ENCODE measurements around the gene BAHCC1. TPM values are rescaled to one million over a fixed set of nuclear protein-coding genes. Genes with fewer than 3 reads are reported as not detected.
A peak's percentile ranks its signal among the peaks of the same experiment; 100 is the strongest.

The BAHCC1 gene
- total and polyA plus RNA-seq, 2 of the 8 experiments (the other 6 are each of a cell fraction or from before 2014, with no cell fraction given) = 0.26 to 0.58 TPM

DNA sequence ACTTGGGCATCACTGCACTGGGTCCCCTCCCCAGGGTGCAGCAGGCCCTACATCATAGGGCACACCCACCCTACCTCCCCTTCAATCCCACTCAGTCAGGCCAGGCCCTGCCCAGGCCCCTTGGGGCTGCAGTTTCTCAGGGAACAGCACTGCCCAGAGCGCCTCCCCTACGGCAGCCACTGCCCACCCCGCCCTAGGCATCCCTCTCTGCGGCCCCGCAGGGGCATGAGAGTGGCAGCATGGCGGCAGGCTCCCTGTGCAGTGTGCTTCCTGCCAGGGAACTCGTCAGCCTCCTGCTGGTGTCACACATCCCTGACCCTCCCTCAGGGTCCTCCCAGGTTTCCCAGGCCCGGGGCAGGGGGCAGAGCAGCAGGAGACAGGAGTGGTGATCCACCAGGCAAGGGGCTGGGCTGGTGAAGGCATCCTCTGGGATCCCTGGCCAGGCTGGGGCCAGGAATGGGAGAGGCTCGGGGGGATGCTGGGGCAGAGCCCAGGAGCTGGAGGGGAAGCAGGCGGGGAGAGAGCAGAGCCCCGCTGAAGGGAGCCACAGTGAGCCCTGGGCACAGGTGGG is 16.2 kb upstream of the BAHCC1 start:
- DNase-seq (ENCODE audit: low read depth in 1 of 2, low spot score in 2 of 2) (no peak), FAIRE-seq (no peak)
- no peak overlapping the region for H3K4me2 ChIP-seq (ENCODE audit: insufficient read depth in 1 of 2, low read depth in 2 of 2, low read length in 2 of 2)
- no peaks in the 10 kb centered on the region for H3K36me3 ChIP-seq (ENCODE audit: control insufficient read depth in 2 of 4, insufficient read depth in 4 of 4, low read length in 3 of 4)
- POLR2A ChIA-PET (ENCODE audit: partially characterized antibody) = no interaction called here
- H2BK5ac ChIP-seq (ENCODE audit: low read depth, low read length) = no peak overlapping the region
- no peaks in the 10 kb centered on the region for H3K79me1 ChIP-seq (ENCODE audit: low read depth, low read length)
- no peak overlapping the region for H3K4me3 ChIP-seq (ENCODE audit: extremely low read depth in 1 of 4, insufficient read depth in 2 of 4, low read depth in 3 of 4, low read length in 4 of 4)
- no peaks in the 10 kb centered on the region for H4K20me1 ChIP-seq (replicated peaks in 1 of 2; ENCODE audit: control insufficient read depth in 1 of 2, insufficient read depth in 2 of 2, low read length in 2 of 2)
- peak overlapping the region; percentile 80; the same call in 1 of the 2 replicates for H4K8ac ChIP-seq (ENCODE audit: extremely low read depth, insufficient read depth, low read length)
- no peaks in the 10 kb centered on the region for H3K23me2 ChIP-seq (ENCODE audit: low read depth, low read length)
- H2AFZ ChIP-seq (ENCODE audit: low read length) = no peak overlapping the region
- H4K5ac ChIP-seq (ENCODE audit: insufficient read length, low read depth, low read length) = no peak overlapping the region
- no peak overlapping the region for H3K18ac ChIP-seq (ENCODE audit: extremely low read depth, low read length)
- H3K27me3 ChIP-seq (replicated peaks in 1 of 4; ENCODE audit: control insufficient read depth in 3 of 4, extremely low read depth in 1 of 4, insufficient read depth in 3 of 4, low read length in 3 of 4) = peaks cover 0 to 14% (median 5%) of the 10 kb centered on the region in 4 experiments; a peak in 3 of 7 replicates
- no peaks in the 10 kb centered on the region; a peak in 1 of 7 replicates for H3K4me1 ChIP-seq (replicated peaks in 1 of 4; ENCODE audit: control insufficient read depth in 3 of 4, insufficient read depth in 4 of 4, low read length in 3 of 4)
- H3K4ac ChIP-seq (replicated peaks; ENCODE audit: insufficient read length, low read depth, low read length) = no peak overlapping the region
- H2BK120ac ChIP-seq (replicated peaks; ENCODE audit: low read depth, low read length) = no peak overlapping the region
- H3K56ac ChIP-seq (replicated peaks; ENCODE audit: insufficient read length, low read depth, low read length) = no peak overlapping the region
- CTCF ChIA-PET (ENCODE audit: partially characterized antibody) = interaction anchor here (0.8 to 1.0 kb wide), 2 partner anchors 56 to 67 kb away, joined by 3 read pairs; no protein-coding TSS in a partner anchor
- H3K27ac ChIP-seq (ENCODE audit: low read depth, low read length) = no peak overlapping the region
- 85% methylated on average over 4 of the region's 11 CpGs; no CpG with 5 or more reads in 1 of the 2 experiments for WGBS, 2 experiments (ENCODE audit: extremely low coverage in 1 of 2, insufficient coverage in 1 of 2, insufficient read length in 1 of 2, insufficient replicate concordance in 2 of 2, low coverage in 1 of 2, low lambda C conversion rate in 2 of 2, missing lambda C conversion rate in 1 of 2)
- 0 out of 2 replicates have a peak overlapping the region, but pooled peaks have one; percentile 72 for H2BK15ac ChIP-seq (ENCODE audit: low read length)
- H3K79me2 ChIP-seq (ENCODE audit: control insufficient read depth in 1 of 2, insufficient read depth in 2 of 2, low read length in 2 of 2) = no peaks in the 10 kb centered on the region
- no peak overlapping the region for H3K23ac ChIP-seq (ENCODE audit: insufficient read length)
- H3K14ac ChIP-seq (ENCODE audit: insufficient read length) = no peak overlapping the region
- no peaks in the 10 kb centered on the region for H3K9me3 ChIP-seq (ENCODE audit: insufficient read depth in 2 of 2, low read depth in 1 of 2, low read length in 1 of 2)
- no peak overlapping the region for H2BK12ac ChIP-seq (ENCODE audit: low read depth, low read length)
- no peak overlapping the region for H3K9ac ChIP-seq (replicated peaks in 1 of 4; ENCODE audit: extremely low read depth in 1 of 4, low read depth in 3 of 4, low read length in 3 of 4)
- H4K91ac ChIP-seq (replicated peaks; ENCODE audit: insufficient read length, low read length) = no peak overlapping the region
- H2BK20ac ChIP-seq (ENCODE audit: low read length) = no peak overlapping the region
- H2AK5ac ChIP-seq (ENCODE audit: low read depth, low read length) = no peak overlapping the region
- no peak for TF ChIP-seq PHF8 (conservative IDR thresholded peaks at IDR 0.05; ENCODE audit: low read depth, low read length)
- TF ChIP-seq YY1 (IDR thresholded peaks at IDR 0.05; ENCODE audit: low read depth, low read length) = no peak
- TF ChIP-seq SP1 (IDR thresholded peaks at IDR 0.05; ENCODE audit: low read depth, low read length) = no peak
- no peak for TF ChIP-seq EP300 (IDR thresholded peaks at IDR 0.05; ENCODE audit: borderline replicate concordance in 1 of 2, low read depth in 2 of 2, low read length in 2 of 2)
- TF ChIP-seq TAF1 (IDR thresholded peaks at IDR 0.05; ENCODE audit: low read depth, low read length) = no peak
- TF ChIP-seq POU5F1 (IDR thresholded peaks at IDR 0.05; ENCODE audit: low read depth, low read length) = no peak
- no peak for TF ChIP-seq RXRA (IDR thresholded peaks at IDR 0.05; ENCODE audit: insufficient read depth, low read depth, low read length)
- TF ChIP-seq SP4 (IDR thresholded peaks at IDR 0.05; ENCODE audit: low read length) = no peak
- TF ChIP-seq POLR2A (IDR thresholded peaks at IDR 0.05; ENCODE audit: control extremely low read depth in 1 of 2, low read depth in 2 of 2, low read length in 2 of 2) = no peak
- no peak for TF ChIP-seq EZH2 (IDR thresholded peaks at IDR 0.05; ENCODE audit: low read depth, low read length, severe bottlenecking)
- TF ChIP-seq, protein P1, sequence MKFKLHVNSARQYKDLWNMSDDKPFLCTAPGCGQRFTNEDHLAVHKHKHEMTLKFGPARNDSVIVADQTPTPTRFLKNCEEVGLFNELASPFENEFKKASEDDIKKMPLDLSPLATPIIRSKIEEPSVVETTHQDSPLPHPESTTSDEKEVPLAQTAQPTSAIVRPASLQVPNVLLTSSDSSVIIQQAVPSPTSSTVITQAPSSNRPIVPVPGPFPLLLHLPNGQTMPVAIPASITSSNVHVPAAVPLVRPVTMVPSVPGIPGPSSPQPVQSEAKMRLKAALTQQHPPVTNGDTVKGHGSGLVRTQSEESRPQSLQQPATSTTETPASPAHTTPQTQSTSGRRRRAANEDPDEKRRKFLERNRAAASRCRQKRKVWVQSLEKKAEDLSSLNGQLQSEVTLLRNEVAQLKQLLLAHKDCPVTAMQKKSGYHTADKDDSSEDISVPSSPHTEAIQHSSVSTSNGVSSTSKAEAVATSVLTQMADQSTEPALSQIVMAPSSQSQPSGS (IDR thresholded peaks at IDR 0.05; ENCODE audit: low read length) = no peak
- no peak for TF ChIP-seq CBX8 (IDR thresholded peaks at IDR 0.05; ENCODE audit: borderline replicate concordance, low read depth, low read length)
- no peak for TF ChIP-seq CHD1 (IDR thresholded peaks at IDR 0.05; ENCODE audit: low read depth, low read length)

All from H1 (cell line).